GM18907 (cell line): ENCODE measurements around the gene GCGR.

Experiments
- ATAC-seq: cut with Tn5 transposase; IDR thresholded peaks from one replicate; pipeline ENCODE4 v1.9.1; 2021; ENCODE audit warnings: mild to moderate bottlenecking, moderate library complexity; ENCODE audit not compliant: unreplicated experiment

GCGR gene

DNA sequence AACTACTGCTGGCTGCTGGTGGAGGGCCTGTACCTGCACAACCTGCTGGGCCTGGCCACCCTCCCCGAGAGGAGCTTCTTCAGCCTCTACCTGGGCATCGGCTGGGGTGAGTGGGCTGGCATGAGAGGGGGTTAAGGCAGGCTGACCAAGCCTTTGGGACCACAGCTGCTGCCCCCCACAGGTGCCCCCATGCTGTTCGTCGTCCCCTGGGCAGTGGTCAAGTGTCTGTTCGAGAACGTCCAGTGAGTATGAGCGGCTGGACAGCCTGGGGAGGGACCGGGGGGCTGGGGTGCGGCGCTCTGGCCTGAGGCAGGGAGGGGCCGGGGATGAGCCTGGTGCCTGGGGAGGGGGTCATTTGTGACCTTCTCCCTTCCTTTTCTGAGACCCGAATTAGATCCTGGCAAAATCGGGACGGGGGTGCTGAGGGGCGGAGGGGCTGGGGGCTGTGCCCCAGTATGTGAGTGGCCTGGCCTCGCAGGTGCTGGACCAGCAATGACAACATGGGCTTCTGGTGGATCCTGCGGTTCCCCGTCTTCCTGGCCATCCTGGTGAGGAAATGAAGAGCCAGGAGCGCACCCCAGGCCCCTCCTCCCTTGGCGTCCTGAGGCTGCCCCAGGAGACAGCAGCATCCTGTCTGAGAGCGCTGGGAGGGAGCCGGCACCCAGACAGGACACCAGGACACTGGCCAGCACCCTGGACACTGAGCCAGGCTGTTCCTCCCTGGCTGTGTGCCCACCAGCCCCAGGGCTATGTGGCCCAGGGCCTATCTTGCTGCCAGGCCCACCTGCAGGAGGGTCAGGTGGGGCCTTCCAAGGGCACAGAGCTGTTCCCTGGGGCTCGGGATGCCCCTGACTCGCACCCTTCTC, 8.0 kb downstream of the GCGR start:
- ATAC-seq: no peak

DNA sequence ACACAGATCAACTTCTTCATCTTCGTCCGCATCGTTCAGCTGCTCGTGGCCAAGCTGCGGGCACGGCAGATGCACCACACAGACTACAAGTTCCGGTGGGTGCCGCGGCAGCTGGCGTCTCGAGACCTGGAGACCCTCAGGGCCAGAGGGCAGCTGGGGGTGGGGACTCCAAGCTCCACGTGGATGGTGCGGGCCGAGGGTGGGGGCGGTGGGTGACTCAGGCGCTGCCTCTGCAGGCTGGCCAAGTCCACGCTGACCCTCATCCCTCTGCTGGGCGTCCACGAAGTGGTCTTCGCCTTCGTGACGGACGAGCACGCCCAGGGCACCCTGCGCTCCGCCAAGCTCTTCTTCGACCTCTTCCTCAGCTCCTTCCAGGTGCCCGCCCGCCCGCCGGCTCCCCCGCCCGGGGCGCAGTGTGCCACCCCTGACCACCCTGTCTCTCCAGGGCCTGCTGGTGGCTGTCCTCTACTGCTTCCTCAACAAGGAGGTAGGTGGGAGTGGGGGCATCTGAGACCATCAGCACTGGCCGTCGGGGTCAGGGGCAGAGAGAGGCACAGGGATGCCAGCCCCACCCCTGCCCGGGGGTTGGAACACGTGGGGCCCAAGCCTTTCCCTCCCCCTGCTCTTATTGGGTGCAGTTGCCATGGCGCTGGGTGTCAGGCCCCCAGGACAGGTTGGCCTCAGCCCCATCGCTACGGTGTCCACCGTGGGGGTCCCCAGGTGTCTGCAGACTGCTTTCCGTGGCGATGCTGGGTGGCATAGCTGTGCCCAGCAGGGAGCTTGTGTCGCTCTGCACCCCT, 8.8 kb downstream of the GCGR start:
- no peak for ATAC-seq

DNA sequence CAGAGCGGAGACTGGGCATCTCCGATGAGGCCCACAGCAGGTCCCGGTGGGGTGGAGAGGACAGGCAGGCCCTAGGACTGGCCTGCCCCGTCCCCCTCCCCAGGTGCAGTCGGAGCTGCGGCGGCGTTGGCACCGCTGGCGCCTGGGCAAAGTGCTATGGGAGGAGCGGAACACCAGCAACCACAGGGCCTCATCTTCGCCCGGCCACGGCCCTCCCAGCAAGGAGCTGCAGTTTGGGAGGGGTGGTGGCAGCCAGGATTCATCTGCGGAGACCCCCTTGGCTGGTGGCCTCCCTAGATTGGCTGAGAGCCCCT, 9.4 kb downstream of the GCGR start:
- ATAC-seq: no peak

DNA sequence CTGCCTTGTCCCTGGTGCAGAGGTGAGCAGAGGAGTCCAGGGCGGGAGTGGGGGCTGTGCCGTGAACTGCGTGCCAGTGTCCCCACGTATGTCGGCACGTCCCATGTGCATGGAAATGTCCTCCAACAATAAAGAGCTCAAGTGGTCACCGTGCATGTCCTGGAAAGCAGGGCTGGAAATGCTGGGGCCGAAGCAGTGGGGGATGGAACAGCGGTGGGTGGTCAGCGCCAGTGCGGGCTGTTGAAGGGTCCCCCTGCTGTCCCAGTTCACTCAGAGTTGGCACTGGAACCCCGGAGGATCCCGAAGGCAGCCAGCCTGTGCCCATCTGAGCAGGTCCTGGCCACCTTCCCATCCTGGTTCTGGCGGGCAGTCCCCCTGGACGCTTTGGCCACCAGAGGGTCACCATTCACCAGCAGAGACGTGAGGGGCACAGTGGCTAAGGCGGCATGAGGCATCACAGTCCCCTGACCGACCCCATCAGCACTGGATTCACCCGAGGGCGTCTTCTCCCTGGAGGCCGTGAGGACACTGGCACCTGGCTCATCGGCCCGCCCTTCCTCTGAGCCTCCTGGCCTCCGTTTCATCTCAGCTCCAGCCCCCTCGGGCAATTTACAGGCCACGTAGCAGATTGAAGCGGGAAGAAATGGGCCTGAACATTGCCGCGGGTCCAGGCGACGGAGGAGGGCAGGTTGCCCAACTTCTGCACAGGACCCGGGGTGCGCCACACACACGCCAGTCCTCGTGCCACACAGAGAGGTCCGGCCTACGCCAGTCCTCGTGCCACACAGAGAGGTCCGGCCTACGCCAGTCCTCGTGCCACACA, 10.1 kb downstream of the GCGR start:
- no peak for ATAC-seq

DNA sequence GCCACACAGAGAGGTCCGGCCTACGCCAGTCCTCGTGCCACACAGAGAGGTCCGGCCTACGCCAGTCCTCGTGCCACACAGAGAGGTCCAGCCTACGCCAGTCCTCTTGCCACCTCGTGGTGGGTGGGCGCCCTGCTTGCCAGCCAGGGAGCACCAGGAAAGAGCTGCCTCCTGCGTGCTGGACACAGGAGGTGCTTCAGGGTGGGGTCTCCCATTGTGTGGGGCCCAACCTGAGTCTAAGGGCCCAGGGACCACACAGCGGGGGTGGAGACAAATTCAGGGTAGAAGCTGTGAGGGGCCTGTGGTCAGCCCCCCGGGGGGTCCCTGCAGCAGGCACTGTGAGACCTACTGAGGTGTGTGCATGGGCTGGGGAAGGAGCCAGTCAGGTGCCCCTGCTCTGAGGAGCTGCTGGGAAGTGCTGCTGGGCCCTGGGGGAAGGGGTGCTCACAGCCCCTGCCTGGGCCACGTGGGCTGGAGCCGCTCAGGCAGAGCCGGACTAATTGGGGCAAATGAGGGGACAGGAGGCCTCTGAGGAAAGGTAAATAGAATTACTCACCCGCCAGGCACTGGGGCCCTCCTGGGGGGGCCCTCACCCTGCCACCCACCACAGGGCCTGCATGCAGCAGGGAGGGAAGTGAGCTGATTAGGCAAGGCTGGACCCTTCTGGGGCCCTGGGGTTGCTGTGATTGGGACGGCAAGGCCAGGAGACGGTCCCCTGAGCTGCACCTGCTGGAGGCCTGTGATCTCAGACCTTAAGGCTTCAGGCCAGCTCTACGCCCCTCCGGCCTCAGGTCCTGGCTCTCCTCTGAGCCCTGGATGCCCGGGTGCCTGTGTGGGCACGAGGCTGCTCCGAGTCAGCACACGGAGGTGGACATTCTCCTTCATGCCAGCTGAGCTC, 11.0 kb downstream of the GCGR start:
- ATAC-seq: no peak

DNA sequence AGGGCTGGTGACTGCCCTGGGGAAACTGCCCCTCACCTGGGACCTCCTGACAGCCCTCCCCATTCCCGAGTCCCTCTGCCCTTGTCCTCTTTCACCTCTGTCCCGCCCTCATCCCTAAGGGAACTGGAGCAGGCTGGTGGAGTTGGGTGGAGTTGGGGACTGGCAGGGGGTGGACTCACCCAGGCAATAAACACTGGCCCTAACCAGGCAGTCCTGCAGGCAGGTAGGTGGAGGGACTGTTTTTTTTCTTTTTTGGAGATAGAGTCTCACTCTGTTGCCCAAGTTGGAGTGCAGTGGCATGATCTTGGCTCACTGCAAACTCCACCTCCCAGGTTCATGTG, 11.7 kb downstream of the GCGR start:
- no peak for ATAC-seq

DNA sequence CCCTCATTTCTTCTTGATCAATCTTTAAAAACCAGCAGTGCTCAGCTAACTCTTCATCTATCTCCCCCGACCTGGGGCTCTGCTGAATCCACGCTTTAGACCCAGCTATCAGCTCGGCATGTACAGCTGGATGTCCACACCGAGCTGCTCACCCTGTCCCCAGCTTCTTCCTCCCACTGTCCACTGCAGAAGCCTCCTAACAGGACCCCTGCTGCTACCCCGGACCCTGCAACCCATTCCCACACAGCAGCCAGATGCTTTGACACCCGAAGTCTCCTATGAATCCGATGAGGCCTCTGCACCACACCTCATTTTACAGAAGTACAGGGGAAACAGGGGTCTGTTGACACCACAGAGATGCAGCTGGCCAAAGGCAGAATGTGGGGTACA, 13.8 kb downstream of the GCGR start:
- no peak for ATAC-seq

DNA sequence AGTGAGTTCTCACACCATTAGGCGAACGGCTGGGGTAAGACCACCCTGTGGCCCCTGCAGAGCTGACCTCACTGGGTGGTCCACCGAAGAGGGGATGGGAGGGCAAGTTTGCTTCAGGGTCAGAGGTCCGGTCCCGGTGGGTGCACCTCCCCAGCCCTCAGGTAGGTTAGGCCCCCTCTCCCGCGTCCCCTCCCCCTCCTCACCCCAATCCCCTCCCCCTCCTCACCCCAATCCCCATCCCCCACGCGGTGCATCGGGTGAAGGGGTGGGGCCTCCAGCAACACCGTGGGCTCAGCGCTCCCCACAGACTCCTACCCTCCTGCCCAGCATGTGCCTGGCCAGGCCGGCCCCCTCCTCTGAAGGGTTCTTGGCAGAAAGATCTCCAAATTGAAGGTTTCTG, 15.8 kb downstream of the GCGR start:
- ATAC-seq: no peak

DNA sequence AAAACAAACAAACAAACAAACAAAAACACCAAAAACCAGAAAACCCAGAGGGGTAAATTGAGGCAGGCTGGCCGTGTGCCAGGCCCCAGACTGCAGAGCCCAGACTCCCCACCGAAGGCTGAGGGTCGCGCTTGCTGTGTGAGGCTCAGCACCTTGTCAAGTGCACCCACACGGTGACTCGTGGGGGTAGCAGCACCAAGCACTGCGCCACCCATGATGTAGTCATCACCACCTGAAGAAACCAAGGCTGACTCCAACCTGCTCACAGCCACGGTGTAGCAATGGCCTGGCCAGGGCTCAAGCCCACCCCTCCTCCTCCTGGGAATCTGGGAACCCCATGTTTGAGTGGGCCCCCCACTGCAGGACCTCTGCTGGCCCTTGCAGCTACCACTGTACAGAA, 17.2 kb downstream of the GCGR start:
- no peak for ATAC-seq

DNA sequence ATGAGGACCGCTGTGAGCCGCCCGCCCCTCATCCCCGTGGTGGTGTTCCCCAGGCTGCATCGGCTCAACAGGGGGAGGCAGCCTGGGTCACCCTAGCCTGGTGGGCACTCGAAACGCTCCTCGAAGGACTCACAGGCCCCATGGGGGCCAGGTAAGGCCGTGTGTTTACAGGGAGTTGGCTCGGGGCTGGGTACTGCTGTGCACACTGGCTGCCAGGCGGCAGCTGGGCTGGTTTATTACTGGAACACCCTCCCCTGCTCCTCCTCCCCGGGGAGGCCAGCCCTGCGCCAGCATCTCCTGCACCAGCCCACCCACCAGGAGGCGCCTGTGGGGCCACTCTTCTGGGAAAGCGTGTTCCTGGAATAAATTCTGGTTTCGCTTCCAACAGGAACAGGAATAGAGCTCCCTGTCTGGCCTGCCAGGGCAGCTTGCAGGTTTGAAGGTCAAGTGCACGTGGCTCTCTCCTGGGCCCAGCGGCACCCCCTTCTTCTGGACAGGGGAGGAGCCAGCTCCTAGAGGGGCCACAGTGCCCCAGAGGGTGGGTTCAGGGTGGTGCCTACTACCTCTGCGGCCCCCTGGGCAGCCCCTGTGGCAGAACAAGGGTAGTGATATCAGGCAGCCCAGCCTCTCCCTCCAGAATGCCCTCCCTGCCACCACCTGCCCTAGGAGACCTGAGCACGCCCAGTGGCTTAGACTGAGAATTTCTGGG, 17.8 kb downstream of the GCGR start:
- no peak for ATAC-seq

DNA sequence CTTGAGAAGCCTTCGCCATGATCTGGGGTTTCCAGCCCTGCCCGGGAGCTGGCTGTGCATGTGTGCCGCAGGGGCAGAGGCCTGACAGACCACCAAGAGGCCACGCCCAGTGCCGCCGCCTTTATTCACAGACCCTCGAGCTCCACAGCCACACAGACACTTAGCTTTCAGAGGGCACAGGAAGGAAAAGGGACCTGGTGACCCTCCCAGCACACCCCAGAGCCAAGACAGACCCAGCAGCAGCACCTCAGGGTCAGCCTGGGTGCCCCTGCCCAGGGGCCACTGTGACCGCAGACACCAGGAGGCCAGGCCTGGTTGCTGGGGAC, 18.3 kb downstream of the GCGR start:
- no peak for ATAC-seq

DNA sequence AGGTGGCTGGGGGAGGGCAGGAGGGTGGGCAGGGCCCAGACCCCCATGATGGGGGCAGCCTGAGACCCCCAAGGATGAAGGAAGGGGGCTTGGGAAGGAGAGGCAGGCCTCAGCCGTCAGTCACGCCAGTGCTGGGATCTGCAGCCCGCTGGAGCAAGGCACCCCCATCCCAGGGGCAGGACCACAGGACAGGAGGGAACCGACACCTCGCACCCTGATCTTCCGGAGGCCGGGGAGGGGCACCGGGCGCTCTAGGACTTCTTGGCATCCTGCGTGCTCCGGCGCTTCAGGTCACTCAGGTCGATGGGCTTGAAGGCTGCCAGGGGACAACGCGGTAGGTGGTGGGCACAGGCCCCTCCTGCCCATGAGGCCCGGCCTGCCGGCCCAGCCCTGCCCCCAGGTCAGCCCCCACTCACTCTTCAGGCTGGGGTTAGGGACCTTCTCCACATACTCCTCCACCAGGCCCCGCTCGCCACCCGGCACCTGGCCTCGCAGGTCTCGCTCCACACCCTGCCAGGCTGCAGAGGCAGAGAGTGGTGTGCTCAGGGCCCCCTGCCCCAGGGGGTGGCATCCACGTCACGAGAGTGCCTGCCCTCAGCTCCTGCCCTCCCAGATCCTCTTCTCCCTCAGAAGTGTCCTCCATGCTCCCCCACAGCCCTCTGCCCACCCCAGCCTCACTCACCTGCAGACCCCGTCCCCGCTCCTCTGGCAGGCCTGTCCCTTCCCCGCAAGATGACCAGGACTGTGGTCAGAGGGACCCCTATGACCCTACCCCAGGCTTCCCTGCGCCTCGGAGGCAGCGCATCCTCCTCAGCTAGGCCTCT, 19.3 kb downstream of the GCGR start:
- ATAC-seq: no peak

DNA sequence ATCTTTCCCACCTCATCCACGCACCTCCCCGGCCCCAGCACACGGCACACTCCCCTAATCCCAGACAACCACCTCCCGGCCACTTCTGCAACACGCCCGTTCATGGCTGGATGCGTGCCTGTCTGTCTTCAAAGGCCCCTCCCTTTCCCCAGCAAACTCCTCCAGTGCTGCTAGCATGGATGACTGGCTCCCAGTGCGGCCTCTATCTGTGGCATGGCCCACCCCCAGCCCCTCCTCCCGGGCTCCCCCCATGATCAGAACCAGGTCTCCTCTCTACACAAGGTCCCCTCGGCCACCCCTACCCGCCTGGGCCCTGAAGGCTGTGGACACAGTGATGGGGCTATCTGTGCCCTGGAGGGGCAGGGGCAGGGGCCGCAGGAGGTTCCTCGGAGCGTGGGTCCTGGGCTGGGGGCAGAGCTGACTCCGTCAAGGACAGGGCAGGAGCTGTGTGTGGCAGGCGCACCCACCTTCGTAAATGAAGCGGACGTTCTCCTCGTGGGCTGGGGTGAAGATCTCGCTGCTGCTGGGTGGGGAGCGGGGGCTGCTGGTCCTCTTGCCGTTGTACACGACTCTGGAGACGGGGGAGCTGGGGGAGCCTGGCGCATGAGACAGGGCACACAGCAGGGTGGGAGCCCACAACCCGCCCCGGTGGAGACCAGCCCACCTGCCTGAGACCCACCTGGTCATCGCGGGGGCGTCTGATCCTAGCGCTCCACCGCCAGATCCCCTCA, 20.0 kb downstream of the GCGR start:
- no peak for ATAC-seq

DNA sequence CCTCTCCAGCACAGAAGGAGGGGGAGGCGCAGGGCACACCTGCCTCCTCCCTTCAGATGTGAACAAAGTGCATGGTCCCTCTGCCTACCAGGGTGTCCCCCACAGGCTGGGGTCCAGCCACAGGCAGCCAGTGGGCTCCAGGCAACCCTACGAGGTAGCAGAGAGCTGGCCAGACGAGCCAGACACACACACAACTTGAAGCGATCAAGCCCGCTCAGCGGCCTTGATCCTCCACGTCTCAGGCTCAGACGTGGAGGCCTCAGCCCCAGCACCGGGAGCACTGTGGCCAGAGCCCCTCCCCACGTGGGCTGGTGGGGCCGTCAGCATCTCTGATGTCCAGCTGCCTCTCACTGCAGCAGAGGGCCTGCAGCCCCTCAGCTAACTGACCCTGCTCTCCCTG, 20.6 kb downstream of the GCGR start:
- ATAC-seq: no peak

DNA sequence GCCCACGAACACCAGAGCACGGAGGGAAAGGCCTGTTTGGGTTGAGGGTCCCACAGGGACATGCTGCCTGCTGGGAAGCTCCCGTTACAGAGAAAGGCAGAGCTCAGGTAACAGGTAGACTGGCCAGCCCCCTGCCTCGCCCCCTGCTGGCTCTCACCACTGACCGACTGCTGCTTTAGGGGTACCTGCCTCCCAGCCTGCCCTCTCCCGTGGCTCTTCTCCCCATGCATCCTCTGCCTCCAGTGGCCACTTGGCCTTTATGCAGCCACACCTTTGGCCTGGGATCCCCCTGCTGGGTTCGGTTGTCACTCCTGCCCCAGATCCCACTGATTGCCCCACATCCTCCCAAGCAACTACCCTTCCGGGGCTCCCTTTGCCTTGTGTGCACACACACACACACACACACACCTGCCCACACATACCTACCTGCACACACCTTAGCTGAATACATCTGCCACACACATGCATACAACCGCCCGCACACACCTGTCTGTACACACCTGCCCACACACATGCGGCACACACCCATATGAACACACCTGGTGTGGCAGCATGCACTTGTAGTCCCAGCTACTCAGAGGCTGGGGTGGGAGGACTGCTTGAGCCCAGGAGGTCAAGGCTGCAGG, 22.0 kb downstream of the GCGR start:
- no peak for ATAC-seq

DNA sequence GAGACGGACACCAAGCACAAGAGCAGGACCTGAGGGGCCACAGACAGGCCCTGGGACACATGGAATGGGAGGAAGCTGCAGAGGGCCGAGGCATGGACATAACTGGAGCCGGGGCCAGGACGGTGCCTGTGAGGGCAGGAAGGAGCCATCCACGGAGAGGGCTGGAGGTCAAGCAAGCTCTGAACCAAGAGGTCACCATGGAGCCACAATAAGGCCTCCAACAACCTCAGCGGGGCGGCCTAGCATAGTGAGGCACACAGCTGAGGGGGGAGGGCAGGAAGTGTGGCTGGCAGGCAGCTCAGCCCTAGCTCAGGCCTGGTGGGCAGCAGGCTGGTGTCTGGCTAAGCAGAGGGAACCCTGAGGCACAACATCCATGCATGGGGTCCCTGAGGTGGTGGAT, 24.7 kb downstream of the GCGR start:
- no peak for ATAC-seq

DNA sequence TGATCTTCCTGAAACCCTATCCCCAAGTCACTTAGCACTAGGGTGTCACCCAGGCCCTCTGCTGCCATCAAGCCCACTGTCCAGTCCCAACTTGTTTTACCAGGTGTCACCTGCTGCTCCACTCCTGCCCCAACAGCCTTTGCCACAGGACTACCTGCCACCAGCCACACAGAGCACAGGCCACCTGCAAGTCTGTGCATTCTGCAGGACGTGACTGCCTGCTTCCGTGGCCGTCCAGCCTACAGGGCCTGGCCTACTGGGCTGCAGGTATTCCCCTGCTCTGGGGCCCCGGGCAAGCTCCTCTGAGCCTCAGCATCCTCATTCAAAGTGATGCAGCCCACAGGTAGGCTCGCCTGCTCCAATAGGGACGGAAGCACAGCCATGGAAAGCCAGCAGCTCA, 25.9 kb downstream of the GCGR start:
- ATAC-seq: no peak

DNA sequence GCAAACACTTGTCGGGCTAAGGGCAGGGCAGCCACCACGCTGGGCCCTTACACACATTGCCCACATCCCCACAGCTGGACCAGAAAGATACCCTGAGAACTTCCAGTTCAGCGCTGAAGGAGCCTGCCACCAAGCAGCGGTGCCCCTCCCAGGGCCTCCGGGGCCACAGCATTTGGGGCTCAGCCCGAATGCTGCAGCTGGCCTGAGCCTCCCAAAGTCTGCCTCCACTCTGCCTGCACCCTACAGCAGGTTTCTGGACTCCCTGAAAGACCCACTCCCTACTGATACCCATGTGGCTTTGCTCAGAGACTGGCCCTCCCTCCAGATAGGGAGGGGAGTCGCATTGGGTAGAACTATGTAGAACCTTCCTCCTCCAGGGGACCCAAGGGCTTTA, 27.6 kb downstream of the GCGR start:
- no peak for ATAC-seq
